CD14-positive monocyte (primary cell): ENCODE data around the gene TDRD7. TPM values are rescaled to one million over a fixed set of nuclear protein-coding genes. Genes with fewer than 3 reads are reported as not detected.

Source experiments
- DNase-seq, 3 donors: peaks; one replicate each; pipeline ENCODE4 v3.0.0-alpha.2; 2011 to 2022
- H2AFZ ChIP-seq: 2 replicates; pipeline ENCODE4 v1.6.0; 2012; ENCODE audit warnings: mild to moderate bottlenecking, low read depth, low read length, inconsistent platforms; ENCODE audit not compliant: insufficient read depth, poor library complexity, severe bottlenecking
- H3K27ac ChIP-seq, 2 donors: 1 replicate in 1 of 2; 2 replicates in 1 of 2; pipeline ENCODE4 v1.5.1; 2012 to 2013; ENCODE audit warnings: low read length in 2 of 2, control low read depth in 1 of 2, inconsistent platforms in 1 of 2, low read depth in 1 of 2, mild to moderate bottlenecking in 1 of 2
- H3K27me3 ChIP-seq, 2 donors: one replicate each; pipeline versions ENCODE4 v1.6.0 to v1.6.1; 2011 to 2013; ENCODE audit warnings: low read length in 2 of 2; ENCODE audit not compliant: control insufficient read depth in 2 of 2, insufficient read depth in 2 of 2
- H3K36me3 ChIP-seq, 2 donors: replicated peaks in 1 of 2; 1 replicate in 1 of 2; 2 replicates in 1 of 2; pipeline versions ENCODE4 v1.5.1 to v1.6.1; 2012 to 2013; ENCODE audit warnings: low read length in 2 of 2, control low read depth in 1 of 2, inconsistent platforms in 1 of 2, mild to moderate bottlenecking in 1 of 2; ENCODE audit not compliant: insufficient read depth in 2 of 2, control insufficient read depth in 1 of 2
- H3K4me1 ChIP-seq, 2 donors: 1 replicate in 1 of 2; 2 replicates in 1 of 2; pipeline versions ENCODE4 v1.5.1 to v1.6.1; 2012 to 2013; ENCODE audit warnings: low read length in 2 of 2, control low read depth in 1 of 2, inconsistent platforms in 1 of 2, mild to moderate bottlenecking in 1 of 2, moderate library complexity in 1 of 2; ENCODE audit not compliant: insufficient read depth in 2 of 2, control insufficient read depth in 1 of 2
- H3K4me2 ChIP-seq: replicated peaks from 2 replicates; pipeline ENCODE3; 2012; ENCODE audit warnings: low read length, moderate library complexity, mild to moderate bottlenecking; ENCODE audit not compliant: poor library complexity, severe bottlenecking; ENCODE audit errors: extremely low read depth
- H3K4me3 ChIP-seq, 3 experiments: fragments of 200-600 bp in 1 of 3; sonication (generic) in 1 of 3; replicated peaks in 1 of 3; 1 replicate in 2 of 3; 2 replicates in 1 of 3; pipeline ENCODE4 v1.5.1; 2011 to 2013; ENCODE audit warnings: low read length in 3 of 3, mild to moderate bottlenecking in 3 of 3, control low read depth in 2 of 3, low read depth in 2 of 3, inconsistent platforms in 1 of 3, moderate library complexity in 1 of 3
- H3K79me2 ChIP-seq: 2 replicates; pipeline ENCODE4 v1.6.0; 2012; ENCODE audit warnings: mild to moderate bottlenecking, control low read depth, inconsistent platforms, low read length, moderate library complexity; ENCODE audit not compliant: insufficient read depth
- H3K9ac ChIP-seq: 2 replicates; pipeline ENCODE4 v1.6.0; 2017; ENCODE audit warnings: low read length, mild to moderate bottlenecking; ENCODE audit not compliant: insufficient read depth, poor library complexity, severe bottlenecking
- H3K9me3 ChIP-seq, 2 donors: replicated peaks in 1 of 2; 1 replicate in 1 of 2; 2 replicates in 1 of 2; pipeline versions ENCODE4 v1.5.1 to v1.6.1; 2012 to 2013; ENCODE audit warnings: low read length in 2 of 2, control low read depth in 1 of 2; ENCODE audit not compliant: control insufficient read depth in 1 of 2, insufficient read depth in 1 of 2
- H4K20me1 ChIP-seq: 2 replicates; pipeline ENCODE4 v1.6.0; 2012; ENCODE audit warnings: mild to moderate bottlenecking, low read length, control low read depth, moderate library complexity; ENCODE audit not compliant: insufficient read depth
- H3K27ac Mint-ChIP-seq, 7 donors: one replicate each; pipeline ENCODE4 v1.8.0; 2020; ENCODE audit warnings: mild to moderate bottlenecking in 7 of 7, mixed read lengths in 7 of 7, moderate library complexity in 6 of 7, inconsistent platforms in 2 of 7
- H3K27me3 Mint-ChIP-seq, 3 donors: one replicate each; pipeline ENCODE4 v1.8.0; 2021 to 2022; ENCODE audit warnings: low read depth in 3 of 3, mild to moderate bottlenecking in 3 of 3, mixed read lengths in 3 of 3, moderate library complexity in 3 of 3, inconsistent platforms in 1 of 3
- H3K36me3 Mint-ChIP-seq, 2 donors: one replicate each; pipeline ENCODE4 v1.8.0; 2020; ENCODE audit warnings: mixed read lengths in 2 of 2, inconsistent platforms in 1 of 2, mild to moderate bottlenecking in 1 of 2
- H3K4me1 Mint-ChIP-seq: one replicate; pipeline ENCODE4 v1.8.0; 2020; ENCODE audit warnings: mild to moderate bottlenecking, mixed read lengths
- H3K4me3 Mint-ChIP-seq, 2 donors: one replicate each; pipeline ENCODE4 v1.8.0; 2020; ENCODE audit warnings: mild to moderate bottlenecking in 2 of 2, mixed read lengths in 2 of 2, moderate library complexity in 1 of 2
- H3K9me3 Mint-ChIP-seq, 7 donors: one replicate each; pipeline ENCODE4 v1.8.0; 2020 to 2022; ENCODE audit warnings: mixed read lengths in 7 of 7, mild to moderate bottlenecking in 6 of 7, moderate library complexity in 6 of 7, inconsistent platforms in 2 of 7
- WGBS: methylation state at CpG from one replicate; pipeline ENCODE4 v1.1.5; 2013; ENCODE audit warnings: missing lambda C conversion rate; ENCODE audit not compliant: insufficient coverage; 5-methylcytosine and 5-hydroxymethylcytosine counted together
- intact Hi-C, 2 donors: fragments of 100-400 bp; cut with micrococcal nuclease; formaldehyde crosslinking; loops; one replicate each; pipeline versions ENCODE4 v1.15.0 to v1.15.1; 2023
- polyA plus RNA-seq, 3 donors: library from polyadenylated mRNA; depleted of rRNA in 1 of 3; unstranded in 2 of 3; stranded (reverse) in 1 of 3; fragments of 300-500 nt in 2 of 3; fragments of >200 nt in 1 of 3; fragmentation: Illumina TruSeq in 2 of 3; gene quantifications; 1 replicate in 2 of 3; 2 replicates in 1 of 3; pipeline ENCODE4 v1.2.3, GENCODE V29; 2012 to 2021
- TF ChIP-seq, protein P1 (sequence below): fragments of 200-600 bp; IDR thresholded peaks from one replicate; pipeline ENCODE4 v1.8.0; 2022; ENCODE audit warnings: antibody characterized with exemption, mild to moderate bottlenecking

Gene TDRD7
- polyA plus RNA-seq, 3 donors, result 8.1 to 12.0 (median 11.1) TPM

DNA sequence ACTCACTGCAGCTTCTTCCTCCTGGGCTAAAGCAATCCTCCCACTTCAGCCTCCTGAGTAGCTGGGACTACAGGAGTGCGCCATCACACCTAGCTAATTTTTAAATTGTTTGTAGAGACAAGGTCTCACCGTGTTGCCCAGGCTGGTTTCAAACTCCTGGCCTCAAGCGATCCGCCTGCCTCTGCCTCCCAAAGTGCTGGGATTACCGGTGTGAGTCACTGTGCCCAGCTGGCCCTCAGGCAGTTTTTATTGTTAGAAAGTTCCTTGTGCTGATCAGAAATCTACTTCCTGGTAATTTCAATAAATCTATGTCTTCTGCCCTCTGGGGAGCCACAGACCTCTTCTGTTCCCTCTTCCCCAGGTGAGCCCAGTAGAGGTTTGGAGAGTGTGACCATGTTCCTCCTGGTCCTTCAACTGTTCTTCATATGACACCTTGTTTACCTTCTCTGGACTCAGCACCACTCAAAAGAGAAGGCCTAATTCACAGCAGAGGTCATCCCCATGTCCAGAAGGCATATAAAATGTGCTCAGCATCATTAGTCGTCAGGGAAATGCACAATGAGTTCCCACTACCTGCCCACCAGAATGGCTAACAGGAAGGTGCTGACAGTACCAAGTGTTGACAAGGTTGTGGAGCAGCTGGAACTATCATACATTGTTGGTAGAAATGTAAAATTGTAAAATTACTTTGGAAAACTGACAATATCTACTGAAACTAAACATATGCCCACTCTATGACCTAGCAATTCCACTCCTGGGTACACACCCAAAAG, 99.9 kb downstream of the TDRD7 start:
- H3K4me2 ChIP-seq, result no peak overlapping the region
- no peaks in the 10 kb centered on the region for H3K36me3 ChIP-seq
- H3K27me3 ChIP-seq, result no peaks in the 10 kb centered on the region
- no peaks in the 10 kb centered on the region for H4K20me1 ChIP-seq
- Mint-ChIP-seq H3K9me3 (peaks cover 0 to 2% (median 0%) of the 10 kb centered on the region in 7 donors), H3K4me3 (no peak overlapping the region), H3K4me1 (no peaks in the 10 kb centered on the region), H3K36me3 (no peaks in the 10 kb centered on the region), H3K27ac (no peak overlapping the region), H3K27me3 (peaks cover 0 to 5% (median 0%) of the 10 kb centered on the region in 3 donors)
- TF ChIP-seq, protein P1, sequence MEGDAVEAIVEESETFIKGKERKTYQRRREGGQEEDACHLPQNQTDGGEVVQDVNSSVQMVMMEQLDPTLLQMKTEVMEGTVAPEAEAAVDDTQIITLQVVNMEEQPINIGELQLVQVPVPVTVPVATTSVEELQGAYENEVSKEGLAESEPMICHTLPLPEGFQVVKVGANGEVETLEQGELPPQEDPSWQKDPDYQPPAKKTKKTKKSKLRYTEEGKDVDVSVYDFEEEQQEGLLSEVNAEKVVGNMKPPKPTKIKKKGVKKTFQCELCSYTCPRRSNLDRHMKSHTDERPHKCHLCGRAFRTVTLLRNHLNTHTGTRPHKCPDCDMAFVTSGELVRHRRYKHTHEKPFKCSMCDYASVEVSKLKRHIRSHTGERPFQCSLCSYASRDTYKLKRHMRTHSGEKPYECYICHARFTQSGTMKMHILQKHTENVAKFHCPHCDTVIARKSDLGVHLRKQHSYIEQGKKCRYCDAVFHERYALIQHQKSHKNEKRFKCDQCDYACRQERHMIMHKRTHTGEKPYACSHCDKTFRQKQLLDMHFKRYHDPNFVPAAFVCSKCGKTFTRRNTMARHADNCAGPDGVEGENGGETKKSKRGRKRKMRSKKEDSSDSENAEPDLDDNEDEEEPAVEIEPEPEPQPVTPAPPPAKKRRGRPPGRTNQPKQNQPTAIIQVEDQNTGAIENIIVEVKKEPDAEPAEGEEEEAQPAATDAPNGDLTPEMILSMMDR, result no peak
- DNase-seq, result peak in 1 of 3 donors; percentile 20
- no peaks in the 10 kb centered on the region for H3K9me3 ChIP-seq
- H3K79me2 ChIP-seq, result no peaks in the 10 kb centered on the region
- WGBS, result 87% methylated on average over 4 of the region's 6 CpGs
- no peak overlapping the region for H3K9ac ChIP-seq
- H3K27ac ChIP-seq, result no peak overlapping the region
- no peaks in the 10 kb centered on the region for H3K4me1 ChIP-seq
- no peak overlapping the region for H3K4me3 ChIP-seq
- H2AFZ ChIP-seq, result no peak overlapping the region
- intact Hi-C loops, result no loop called here

DNA sequence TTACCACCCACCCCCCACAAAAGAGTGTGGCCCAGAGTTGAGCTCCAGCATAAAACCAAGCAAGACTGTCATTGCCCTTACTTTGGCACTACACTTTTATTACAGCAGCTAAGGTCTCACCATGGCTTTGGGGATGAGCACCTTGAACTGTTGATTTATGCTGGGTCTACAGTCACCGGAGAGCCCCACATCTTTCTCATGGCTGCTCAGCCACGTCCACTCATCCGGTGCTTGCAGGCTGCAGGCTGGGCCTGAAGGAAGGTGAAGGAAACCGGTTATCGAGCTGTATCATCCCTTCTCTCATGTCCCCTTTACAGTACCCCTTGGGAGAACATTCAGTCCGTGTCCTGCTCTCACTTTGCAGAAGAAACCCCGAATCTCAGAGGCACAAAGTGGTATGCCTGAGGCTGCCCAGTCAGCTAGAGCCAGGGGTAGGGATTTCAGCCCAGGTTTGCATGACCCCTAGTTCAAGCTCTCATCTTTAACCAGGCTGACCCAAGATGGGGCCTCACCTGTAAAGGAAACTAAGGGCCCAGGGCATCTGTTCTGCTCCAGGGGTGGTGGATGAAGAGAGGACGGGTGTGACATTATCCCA, 101.2 kb downstream of the TDRD7 start:
- Histone ChIP-seq H3K36me3 (no peaks in the 10 kb centered on the region), H2AFZ (no peak overlapping the region), H3K4me3 (no peak overlapping the region), H3K4me2 (no peak overlapping the region), H3K27ac (no peak overlapping the region), H3K79me2 (no peaks in the 10 kb centered on the region), H4K20me1 (no peaks in the 10 kb centered on the region), H3K4me1 (no peaks in the 10 kb centered on the region), H3K9ac (no peak overlapping the region), H3K27me3 (peaks cover 0 to 3% of the 10 kb centered on the region in 2 donors), H3K9me3 (no peaks in the 10 kb centered on the region)
- intact Hi-C loops, result no loop called here
- Mint-ChIP-seq H3K36me3 (no peaks in the 10 kb centered on the region), H3K4me3 (no peak overlapping the region), H3K9me3 (peaks cover 0 to 2% (median 0%) of the 10 kb centered on the region in 7 donors), H3K27me3 (peaks cover 3 to 11% (median 4%) of the 10 kb centered on the region in 3 donors), H3K27ac (peak overlapping the region in 1 of 7 donors; percentile 17), H3K4me1 (no peaks in the 10 kb centered on the region)
- no peak for DNase-seq
- TF ChIP-seq, protein P1, result no peak
- 97% methylated on average over 5 of the region's 8 CpGs for WGBS
